Measurements from ENCODE around the gene POC1A. TPM values are rescaled to one million over a fixed set of nuclear protein-coding genes. Genes with fewer than 3 reads are reported as not detected.

Gene POC1A
- polyA plus RNA-seq (ENCODE audit: insufficient read length in 3 of 3) = 1 to 10 TPM; 7.0 to 8.2 (median 8.1) TPM

DNA sequence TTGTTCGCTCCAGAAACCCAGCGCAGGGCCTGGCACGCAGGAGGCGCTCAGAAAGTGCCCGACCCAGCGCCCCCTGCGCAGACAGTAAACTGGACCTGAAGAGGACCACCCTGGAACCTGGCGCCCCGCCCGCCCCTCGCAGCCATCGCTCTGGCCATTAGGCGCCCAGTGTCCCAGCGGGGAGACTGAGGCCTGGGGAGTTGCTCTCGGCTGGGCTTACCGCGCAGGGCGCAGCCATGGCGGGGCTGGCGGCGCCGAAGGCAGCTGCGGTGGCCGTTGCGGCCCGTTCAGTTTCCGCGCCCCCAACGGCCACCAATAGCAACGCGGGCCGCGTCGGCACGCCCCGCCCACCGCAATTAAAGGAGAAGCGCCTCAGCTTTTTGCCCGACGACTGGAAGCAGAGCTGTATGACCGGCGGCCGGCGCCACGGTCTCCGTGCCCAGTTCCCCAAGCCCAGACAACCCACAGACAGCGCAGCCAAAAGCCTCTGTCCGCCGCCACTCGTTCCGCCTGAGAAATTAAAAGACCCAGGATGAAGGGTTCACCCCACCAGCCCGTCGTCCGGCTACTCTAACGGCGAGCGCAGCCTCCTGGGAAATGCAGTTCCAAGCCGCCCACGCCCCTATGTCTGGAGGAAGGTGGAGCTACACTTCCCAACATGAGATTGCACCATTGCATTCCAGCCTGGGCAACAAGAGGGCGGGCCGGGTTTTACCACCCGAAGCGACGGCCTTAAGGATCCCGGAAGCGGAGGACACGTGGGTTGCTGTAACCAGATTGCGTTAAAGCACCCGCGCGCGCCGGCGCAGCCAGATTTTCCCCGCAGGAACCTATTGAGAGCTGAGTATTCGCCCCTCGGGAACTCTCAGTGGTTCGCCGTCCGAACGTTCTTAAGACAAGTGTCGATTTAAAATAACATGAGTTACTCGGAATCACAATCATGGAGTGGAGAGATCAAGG lies at the start of gene POC1A:
Gene POC1A, minus strand, starts transcription at position 289 of the 960 bp plus-strand sequence. Its CDS starts 51 bp downstream, at position 238.
- DNase-seq (ENCODE audit: low read depth in 3 of 3, low spot score in 2 of 3) = peak; percentile 84 to 92 (median 85)

DNA sequence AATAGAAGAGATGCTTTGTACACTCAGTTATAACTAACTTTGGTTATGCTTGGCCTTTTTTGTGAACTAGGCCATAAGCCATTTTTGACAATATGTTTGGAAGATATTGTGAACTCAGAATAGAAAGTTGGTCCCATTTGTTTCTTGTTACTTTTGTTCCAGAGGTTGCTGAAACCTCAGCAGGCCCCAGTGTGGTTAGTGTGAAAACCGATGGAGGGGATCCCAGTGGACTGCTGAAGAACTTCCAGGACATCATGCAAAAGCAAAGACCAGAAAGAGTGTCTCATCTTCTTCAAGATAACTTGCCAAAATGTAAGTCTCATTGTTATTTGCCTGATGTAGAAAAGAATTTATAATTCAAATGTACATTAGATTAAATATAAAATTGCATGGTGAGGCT lies 49.5 kb upstream of the POC1A start:
- DNase-seq (ENCODE audit: low read depth in 3 of 3, low spot score in 2 of 3) = no peak

DNA sequence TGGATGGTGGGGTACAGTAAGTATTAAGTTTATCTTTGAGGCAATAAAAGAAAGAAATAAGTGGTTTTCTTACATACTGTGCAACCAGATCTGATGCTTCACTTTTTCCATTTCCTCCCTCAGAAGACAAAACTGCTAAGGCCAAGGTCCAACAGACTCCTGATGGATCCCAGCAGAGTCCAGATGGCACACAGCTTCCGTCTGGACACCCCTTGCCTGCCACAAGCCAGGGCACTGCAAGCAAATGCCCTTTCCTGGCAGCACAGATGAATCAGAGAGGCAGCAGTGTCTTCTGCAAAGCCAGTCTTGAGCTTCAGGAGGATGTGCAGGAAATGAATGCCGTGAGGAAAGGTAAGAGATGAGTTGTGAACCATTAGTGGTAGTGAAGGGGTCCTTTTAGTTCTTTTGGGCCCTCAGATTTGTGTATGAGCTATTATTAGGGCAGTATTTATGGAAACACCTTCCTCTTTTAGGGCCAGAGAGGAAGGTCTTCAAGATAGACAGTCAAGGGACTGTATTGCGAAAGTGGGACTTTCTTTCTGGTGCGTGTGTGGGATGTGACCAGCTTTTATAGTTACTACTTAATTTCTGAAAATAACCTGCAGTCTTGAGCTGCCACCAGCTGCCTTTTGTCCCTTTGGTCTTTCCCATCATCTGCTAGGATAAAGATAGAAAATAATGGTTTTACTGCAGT lies 48.3 kb upstream of the POC1A start:
- no peak for DNase-seq (ENCODE audit: low read depth in 3 of 3, low spot score in 2 of 3)

DNA sequence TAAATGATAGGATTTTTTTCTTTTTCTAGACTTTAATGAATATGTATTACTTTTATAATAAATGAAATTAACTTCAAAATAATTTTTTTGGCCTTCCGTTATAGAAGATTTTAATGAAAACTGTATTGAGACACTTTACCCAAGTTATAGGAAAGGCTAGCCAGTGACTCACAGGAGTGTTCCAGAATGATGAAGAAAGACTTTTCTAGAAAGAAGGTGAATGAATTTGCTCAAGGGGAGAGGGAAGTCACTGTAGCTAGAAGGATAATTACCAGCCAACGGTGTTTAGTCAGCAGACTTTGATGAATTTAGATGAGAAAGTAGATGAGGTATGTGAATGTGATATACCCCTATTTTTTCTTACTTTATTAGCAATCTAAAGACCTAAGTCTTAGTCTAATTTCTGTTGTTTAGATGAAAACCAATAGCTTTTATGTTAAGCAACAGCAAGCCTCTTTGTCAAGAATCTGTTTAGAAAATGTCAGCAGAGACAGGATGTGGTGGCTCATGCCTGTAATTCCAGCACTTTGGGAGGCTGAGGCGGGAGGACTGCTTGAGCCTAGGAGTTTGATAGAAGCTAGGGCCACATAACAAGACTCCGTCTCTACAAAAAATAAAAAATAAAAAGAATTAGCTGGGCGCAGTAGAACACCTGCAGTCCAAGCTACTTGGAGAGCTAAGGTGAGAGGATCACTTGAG lies 46.9 kb upstream of the POC1A start:
- no peak for DNase-seq (ENCODE audit: low read depth in 3 of 3, low spot score in 2 of 3)

DNA sequence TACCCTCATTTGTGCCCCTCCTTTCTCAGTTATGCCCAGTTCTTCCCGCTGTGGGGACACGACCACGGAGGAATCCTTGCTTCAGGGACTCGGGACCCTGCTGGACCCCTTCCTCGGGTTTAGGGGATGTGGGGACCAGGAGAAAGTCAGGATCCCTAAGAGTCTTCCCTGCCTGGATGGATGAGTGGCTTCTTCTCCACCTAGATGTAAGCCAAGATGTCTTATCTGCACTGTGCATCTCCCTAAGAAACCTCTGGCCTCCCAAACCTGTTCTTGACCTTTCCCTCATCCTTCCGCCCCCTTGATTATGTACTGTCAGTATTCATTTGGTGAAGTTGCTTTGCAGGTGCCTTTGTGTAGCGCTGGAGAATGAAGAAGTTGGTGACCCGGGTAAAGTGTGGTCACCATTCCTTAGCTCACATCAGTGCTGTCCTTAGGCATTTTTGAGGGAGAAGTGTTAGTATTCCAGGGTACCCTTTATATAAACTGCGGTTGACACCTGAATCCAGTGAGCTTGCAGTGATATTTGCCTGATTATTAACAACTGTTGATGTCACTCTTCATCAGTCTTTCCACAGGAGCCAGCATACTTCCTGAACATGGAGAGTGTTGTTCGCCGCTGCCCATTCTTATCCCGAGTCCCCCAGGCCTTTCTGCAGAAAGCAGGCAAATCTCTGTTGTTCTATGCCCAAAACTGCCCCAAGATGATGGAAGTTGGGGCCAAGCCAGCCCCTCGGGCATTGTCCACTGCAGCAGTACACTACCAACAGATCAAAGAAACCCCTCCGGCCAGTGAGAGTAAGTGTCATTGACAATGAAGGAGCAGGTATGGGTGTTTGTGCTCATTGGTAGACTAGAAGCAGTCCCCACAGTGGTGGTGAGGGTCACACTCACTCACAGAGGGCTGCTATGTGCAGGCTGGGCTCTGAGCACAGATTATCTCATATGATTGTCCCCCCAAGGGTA lies 44.7 kb upstream of the POC1A start:
- no peak for DNase-seq (ENCODE audit: low read depth in 3 of 3, low spot score in 2 of 3)

DNA sequence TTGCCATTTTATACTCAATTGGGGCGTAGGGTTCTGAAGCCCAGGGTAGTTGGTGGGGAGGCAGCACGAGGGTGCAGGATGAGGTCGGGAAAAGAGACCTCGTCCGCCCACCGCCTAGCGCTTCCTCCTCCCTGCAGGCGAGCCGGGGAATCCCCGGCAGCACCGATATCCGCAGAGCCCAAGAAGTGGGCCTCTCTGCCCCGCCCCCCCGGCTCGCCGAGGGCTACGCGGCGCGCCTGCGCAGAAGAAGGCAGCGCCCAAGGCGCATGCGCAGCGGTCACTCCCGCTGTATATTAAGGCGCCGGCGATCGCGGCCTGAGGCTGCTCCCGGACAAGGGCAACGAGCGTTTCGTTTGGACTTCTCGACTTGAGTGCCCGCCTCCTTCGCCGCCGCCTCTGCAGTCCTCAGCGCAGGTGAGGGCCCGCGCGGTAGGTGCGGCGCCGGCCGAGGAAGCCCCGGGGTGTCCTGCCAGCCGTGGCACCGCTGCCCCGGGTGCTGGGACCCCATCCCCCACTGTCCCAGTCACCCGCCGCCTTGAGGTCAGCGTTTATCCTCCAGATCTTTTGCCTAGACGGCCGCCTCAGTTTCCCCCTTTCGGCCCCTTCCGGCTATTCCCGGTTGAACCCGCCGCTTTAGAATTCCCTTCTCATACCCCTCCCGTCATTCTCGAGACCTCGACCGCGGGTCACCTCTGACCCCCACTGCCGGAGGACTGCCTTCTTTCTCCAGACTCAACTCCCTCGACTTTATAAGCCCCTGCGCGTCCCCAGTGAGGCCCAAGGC lies 43.8 kb upstream of the POC1A start, which contains the start of gene ALAS1:
Gene ALAS1, plus strand, starts transcription at position 319 of the 784 bp plus-strand sequence. CDS start 1,082 bp downstream, outside the sequence.
- DNase-seq (ENCODE audit: low read depth in 3 of 3, low spot score in 2 of 3) = peak; percentile 77 to 85 (median 84)

DNA sequence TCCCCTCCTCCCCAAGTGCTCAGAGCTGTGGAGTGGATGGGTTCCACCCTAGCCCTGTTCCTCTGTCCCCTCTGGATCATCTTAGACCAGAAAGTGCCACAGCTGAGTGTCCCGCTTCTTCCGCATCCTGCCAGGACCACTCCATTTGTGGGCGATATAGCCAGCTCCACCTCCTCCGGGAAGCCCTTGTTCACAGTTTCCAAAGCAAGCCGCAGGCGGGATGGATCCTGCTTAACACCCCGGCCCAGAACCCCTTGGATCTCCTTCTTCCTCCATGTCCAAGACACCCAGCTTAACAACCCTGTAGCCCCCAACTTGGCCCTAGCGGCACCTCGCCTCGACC lies 43.2 kb upstream of the POC1A start:
- DNase-seq (ENCODE audit: low read depth in 3 of 3, low spot score in 2 of 3) = no peak

DNA sequence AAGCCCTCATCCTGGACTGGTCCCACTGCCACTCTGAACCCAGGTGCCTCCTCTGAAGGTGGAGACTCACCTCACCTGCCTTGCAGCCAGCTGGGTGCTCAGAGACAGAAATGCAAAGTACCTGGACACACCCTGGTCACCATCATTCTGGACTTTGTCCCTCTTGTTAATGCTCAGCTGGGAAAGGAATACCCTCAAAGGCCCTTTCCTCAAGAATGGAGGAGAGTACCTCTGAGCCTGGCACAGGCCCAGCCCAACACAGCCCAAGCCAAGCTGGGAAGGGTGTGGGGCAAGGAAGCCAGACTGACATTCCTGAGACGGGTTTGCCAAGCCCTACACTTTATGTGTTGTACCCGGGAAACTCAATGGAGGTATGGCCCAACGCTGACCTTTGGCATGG lies 42.8 kb upstream of the POC1A start:
- no peak for DNase-seq (ENCODE audit: low read depth in 3 of 3, low spot score in 2 of 3)

DNA sequence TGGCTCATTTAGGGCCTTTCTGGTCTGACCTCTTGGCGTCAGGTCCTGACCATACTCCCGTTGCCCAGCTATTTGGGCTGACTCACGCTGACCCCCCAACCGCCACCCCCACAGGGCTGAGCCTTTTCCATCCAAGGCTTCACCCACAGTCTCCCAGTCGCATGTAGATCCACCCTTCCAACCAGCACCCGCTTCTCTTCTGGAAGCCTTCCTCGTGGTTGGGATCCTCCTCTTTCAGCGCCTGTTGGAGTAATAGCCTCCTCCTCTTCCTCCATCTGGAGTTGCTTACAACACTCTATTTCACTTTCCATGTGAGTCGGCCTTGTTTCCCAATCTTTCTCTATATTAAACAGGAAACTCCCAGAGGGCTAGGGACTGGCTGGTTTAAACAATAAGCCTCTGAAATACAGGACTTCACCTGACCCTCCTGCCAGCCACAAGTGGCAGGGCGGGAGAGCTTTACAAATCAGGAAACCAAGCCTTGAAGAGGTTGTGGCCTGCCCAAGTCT lies 41.7 kb upstream of the POC1A start:
- DNase-seq (ENCODE audit: low read depth in 3 of 3, low spot score in 2 of 3) = no peak

DNA sequence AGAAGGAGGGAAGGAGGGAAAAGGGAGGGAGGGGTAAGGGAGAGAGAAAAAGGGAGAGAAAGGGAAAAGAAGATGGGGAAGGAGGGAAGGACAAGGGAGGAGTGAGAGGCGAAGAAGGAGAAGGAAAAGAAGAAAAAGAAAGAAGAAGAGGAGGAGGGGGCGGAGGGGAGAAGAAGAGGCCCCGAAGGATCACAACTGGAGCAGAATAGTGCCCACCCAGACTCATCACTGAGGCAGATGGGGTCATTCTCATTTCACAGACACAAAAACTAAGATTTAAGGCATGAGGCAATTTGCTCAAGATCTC lies 41.0 kb upstream of the POC1A start:
- DNase-seq (ENCODE audit: low read depth in 3 of 3, low spot score in 2 of 3) = no peak

DNA sequence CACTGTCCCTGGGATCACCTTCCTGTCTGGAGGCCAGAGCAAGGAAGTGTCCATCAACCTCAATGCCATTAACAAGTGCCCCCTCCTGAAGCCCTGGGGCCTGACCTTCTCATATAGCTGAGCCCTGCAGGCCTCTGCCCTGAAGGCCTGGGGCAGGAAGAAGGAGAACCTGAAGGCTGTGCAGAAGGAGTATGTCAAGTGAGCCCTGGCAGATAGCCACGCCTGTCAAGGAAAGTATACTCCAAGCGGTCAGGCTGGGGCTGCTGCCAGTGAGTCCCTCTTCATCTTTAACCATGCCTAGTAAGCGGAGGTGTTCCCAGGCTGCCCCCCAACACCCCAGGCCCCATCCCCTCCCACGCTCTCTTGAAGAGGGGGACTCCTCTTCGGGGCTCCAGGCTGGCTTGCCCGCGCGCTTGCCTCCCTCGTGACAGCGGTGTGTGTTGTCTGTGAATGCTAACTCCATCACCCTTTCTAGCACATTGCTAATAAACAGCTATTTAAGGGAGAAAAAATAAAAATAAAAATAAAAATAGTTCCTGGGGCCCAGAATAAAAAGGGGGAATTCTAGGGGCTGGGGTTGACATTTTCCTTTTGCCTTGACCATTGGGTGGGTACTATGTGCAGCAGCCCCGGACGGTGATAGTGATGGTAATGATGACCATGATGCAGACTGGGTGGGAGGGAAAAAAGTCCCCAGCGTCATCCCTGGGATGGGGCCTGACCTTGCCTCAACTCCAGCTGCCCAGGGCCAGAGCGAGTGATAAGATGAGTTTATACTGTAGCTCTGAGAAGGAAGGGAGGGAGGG lies 40.5 kb upstream of the POC1A start:
- DNase-seq (ENCODE audit: low read depth in 3 of 3, low spot score in 2 of 3) = peak in 1 of 3 donors; percentile 63

DNA sequence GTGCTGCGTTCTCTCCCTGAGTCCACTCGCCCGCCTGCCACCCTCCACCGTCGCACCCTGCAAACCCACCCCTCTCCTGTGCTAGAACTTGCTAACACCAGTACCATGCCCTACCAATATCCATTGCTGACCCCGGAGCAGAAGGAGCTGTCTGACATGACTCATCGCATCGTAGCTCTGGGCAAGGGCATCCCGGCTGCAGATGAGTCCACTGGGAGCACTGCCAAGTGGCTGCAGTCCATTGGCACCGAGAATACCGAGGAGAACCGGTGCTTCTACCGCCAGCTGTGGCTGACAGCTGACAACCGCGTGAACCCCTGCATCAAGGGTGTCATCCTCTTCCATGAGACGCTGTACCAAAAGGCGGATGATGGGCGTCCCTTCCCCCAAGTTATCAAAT lies 38.8 kb upstream of the POC1A start:
- no peak for DNase-seq (ENCODE audit: low read depth in 3 of 3, low spot score in 2 of 3)

DNA sequence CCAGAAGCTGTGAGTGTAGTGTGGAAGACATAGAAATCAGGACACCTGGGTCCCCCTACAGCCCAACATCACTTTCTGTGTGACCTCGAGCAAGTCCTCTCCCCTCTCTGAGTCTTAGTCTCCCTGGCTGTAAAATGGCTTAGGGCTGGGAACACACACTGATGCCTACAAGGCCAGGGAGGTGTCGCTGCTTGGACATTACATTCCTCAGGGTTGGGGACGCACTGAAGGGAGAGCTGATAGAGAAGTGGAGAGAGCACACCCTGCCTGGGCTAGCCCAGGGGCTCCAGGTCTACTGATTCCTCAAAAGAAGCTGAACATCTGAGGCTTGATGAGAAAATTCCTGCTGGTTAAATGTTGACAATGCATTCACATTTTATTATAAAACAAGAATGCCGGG lies 37.4 kb upstream of the POC1A start:
- DNase-seq (ENCODE audit: low read depth in 3 of 3, low spot score in 2 of 3) = no peak

DNA sequence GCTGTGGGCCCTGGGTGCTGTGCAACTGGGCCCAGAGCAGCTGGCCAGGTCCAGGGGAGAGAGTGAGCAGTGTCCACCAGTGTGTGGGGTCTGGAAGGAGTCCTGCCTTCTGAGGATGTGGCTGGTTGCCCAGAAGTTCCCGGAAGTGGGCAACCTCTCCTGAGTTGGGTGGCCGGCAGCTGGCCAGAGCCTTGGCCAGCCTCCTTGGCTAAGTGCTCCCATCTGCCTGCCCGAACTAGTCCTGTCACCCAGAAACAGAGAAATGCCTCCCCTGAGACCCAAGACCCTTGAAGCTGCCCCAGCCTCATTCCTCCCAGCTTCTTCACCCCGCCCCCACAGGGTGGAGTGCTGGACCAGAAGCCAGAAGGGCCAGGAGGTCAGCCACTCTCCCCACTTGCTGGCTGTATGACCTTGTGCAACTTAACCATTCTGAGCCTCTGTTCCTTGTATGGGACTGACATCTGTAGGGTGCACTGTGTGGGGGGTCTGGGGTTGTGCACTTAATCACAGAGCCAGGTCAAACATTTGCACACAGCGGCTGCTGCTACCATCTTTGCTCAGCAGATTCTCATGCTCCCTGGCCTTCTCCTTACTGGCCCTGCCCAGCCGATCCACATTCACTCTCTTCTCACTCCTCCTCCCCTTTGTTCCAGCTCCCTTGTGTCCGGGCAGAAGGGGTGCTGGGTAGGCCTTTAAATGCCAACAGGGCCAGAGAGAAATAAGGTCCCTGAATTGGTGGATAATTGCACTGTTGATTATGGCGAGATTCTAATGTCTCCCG lies 36.3 kb upstream of the POC1A start:
- no peak for DNase-seq (ENCODE audit: low read depth in 3 of 3, low spot score in 2 of 3)

DNA sequence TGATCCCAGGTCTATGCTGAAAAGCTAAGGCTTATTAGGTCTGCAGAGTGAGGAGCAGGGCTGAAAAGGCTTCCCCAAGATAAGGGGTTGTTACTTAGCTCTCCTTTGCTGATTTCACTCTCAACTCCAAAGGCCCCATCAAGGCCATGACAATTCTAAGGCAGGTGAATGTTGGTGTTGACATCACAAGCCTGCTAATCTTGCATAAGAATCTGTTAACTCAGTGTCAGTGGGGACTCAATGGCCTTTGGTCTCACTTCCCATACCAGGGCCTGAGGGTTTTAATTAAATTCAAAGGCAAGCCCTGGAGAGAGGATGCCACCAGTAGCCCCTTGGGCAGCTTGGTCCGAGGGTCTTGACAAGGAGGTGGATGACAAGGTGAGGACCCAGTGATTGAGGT lies 34.3 kb upstream of the POC1A start:
- no peak for DNase-seq (ENCODE audit: low read depth in 3 of 3, low spot score in 2 of 3)

DNA sequence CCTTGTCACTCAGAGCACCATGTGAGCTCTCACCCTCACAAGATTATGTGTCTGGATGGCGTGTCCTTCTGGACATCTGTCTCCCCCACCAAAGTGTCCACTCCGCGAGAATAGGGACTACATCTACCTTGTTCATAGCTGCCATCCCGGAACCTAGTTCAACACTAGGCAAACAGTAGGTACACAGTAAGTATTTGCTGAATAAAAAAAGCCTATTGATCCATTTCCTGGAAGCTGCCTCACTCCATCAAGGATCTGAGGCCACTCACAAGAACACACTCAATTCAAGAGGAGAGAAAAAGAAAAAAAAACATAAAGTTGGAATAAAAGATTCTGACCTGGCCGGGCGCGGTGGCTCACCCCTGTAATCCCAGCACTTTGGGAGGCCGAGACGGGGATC lies 32.5 kb upstream of the POC1A start:
- DNase-seq (ENCODE audit: low read depth in 3 of 3, low spot score in 2 of 3) = no peak

DNA sequence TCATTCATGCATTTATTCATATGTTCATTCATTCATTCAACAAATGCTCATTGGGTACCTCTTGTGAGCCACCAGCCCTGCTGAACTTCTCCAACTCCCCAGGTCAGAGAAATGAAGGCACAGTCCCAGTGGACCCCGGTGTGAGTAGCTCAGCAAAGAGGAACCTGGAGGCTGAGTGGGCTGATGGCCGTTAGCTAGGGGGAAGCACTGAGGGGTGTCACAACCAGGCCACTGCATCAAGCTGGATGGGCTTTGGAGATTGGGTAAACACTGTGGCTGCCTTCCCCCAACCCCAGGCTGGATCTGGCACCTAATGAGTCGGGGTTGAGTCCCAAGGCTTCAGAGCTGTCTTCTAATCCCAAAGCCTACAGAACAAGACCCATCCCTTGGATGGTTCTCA lies 31.6 kb upstream of the POC1A start:
- no peak for DNase-seq (ENCODE audit: low read depth in 3 of 3, low spot score in 2 of 3)

DNA sequence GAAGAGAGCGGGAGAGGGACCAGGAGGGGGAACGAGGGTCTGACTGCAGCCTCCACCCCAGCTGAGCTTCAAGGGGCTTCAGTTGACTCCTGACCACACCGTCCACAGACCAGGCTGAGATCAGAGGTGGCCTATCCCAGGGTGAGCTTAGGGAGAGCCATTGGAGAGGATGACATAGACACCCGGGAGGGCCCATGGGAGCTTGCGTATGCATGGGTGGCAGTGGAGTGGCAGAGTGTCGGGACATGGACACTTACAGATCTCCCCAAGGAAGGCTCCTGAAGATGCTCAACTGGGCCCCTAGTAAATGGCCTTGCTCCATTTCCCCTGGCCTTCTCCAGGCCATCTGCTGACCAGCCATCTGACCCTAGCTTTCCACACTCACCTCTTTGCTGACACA lies 31.1 kb upstream of the POC1A start:
- no peak for DNase-seq (ENCODE audit: low read depth in 3 of 3, low spot score in 2 of 3)

Measured in right renal cortex interstitium (tissue), 3 donors.